Measurements from ENCODE around the gene WDR54.

GRCh38 chr2:74401891-74402290, 19.6 kb upstream of the WDR54 start:
- TF ChIP-seq MAFK (IDR thresholded peaks at IDR 0.05; ENCODE audit: partially characterized antibody), result no peak
- no peak for TF ChIP-seq CTCF (IDR thresholded peaks at IDR 0.05)
- no peak for TF ChIP-seq NR3C1 (IDR thresholded peaks at IDR 0.05)
- TF ChIP-seq POLR2A (IDR thresholded peaks at IDR 0.05; ENCODE audit: low read length), result no peak
- TF ChIP-seq EP300 (IDR thresholded peaks at IDR 0.05), result no peak
- no peak for TF ChIP-seq MAX (IDR thresholded peaks at IDR 0.05)
- TF ChIP-seq ZSCAN20 (CRISPR knock-in tag; IDR thresholded peaks at IDR 0.05), result no peak
- no peak for TF ChIP-seq SMC3 (IDR thresholded peaks at IDR 0.05)
- no peak for TF ChIP-seq HES2 (IDR thresholded peaks at IDR 0.05)
- TF ChIP-seq CBX2 (IDR thresholded peaks at IDR 0.05; ENCODE audit: borderline replicate concordance, low read depth), result no peak
- no peak for TF ChIP-seq PHF8 (IDR thresholded peaks at IDR 0.05; ENCODE audit: borderline replicate concordance, low read depth)
- no peak for TF ChIP-seq CHD4 (IDR thresholded peaks at IDR 0.05; ENCODE audit: borderline replicate concordance)
- TF ChIP-seq GATA3 (IDR thresholded peaks at IDR 0.05; ENCODE audit: borderline replicate concordance), result no peak
- no peak for TF ChIP-seq KDM1A (IDR thresholded peaks at IDR 0.05; ENCODE audit: low read depth)

All from A549 (cell line).